HepG2 (cell line): ENCODE results near the gene FANCL. TPM values are rescaled to one million over a fixed set of nuclear protein-coding genes. Genes with fewer than 3 reads are reported as not detected.

Experiments used
- BCL6 ChIP-seq: IDR thresholded peaks from 2 replicates; pipeline ENCODE4 v1.6.1; 2016; ENCODE audit warnings: missing genetic modification reagents, missing compliant biosample characterization
- EED ChIP-seq: sonication (generic); formaldehyde crosslinking; IDR thresholded peaks from 2 replicates; pipeline ENCODE4 v1.5.0; 2020; ENCODE audit warnings: mild to moderate bottlenecking, missing genetic modification reagents
- ERF ChIP-seq: IDR thresholded peaks from 2 replicates; pipeline ENCODE4 v1.6.1; 2018; ENCODE audit warnings: missing biosample characterization, missing genetic modification reagents
- HMGXB3 ChIP-seq: sonication (generic); formaldehyde crosslinking; IDR thresholded peaks from 2 replicates; pipeline ENCODE4 v1.4.0; 2020; ENCODE audit warnings: missing genetic modification reagents, borderline replicate concordance
- HMGXB4 ChIP-seq, 2 experiments: sonication (generic) in 1 of 2; formaldehyde crosslinking in 1 of 2; IDR thresholded peaks; 2 replicates each; pipeline versions ENCODE4 v1.4.0 to v1.6.1; 2018 to 2020; ENCODE audit warnings: missing genetic modification reagents in 2 of 2, borderline replicate concordance in 1 of 2, low read depth in 1 of 2, mild to moderate bottlenecking in 1 of 2, missing biosample characterization in 1 of 2
- KAT2B ChIP-seq: fragments of 150-350 bp; IDR thresholded peaks from 2 replicates; pipeline ENCODE4 v1.6.1; 2014; ENCODE audit warnings: low read depth, low read length, borderline replicate concordance
- KDM5B ChIP-seq: sonication (generic); formaldehyde crosslinking; IDR thresholded peaks from 2 replicates; pipeline ENCODE4 v1.4.0; 2020; ENCODE audit warnings: missing genetic modification reagents, mild to moderate bottlenecking, borderline replicate concordance
- KLF9 ChIP-seq: IDR thresholded peaks from 2 replicates; pipeline ENCODE4 v1.6.1; 2016; ENCODE audit warnings: low read depth
- PHF8 ChIP-seq: sonication (generic); formaldehyde crosslinking; IDR thresholded peaks from 2 replicates; pipeline ENCODE4 v1.5.0; 2020; ENCODE audit warnings: missing genetic modification reagents
- SIN3B ChIP-seq: fragments of 150-350 bp; IDR thresholded peaks from 2 replicates; pipeline ENCODE4 v1.6.1; 2014; ENCODE audit warnings: low read length
- SOX5 ChIP-seq: IDR thresholded peaks from 2 replicates; pipeline ENCODE4 v1.6.1; 2016; ENCODE audit warnings: borderline replicate concordance
- SP1 ChIP-seq, 2 experiments: fragments of 450-650 bp in 1 of 2; sonication (generic) in 1 of 2; formaldehyde crosslinking in 1 of 2; IDR thresholded peaks; 2 replicates each; pipeline versions ENCODE4 v1.4.0 to v1.6.1; 2016 to 2020; ENCODE audit warnings: missing genetic modification reagents in 1 of 2
- TARDBP ChIP-seq: sonication (generic); formaldehyde crosslinking; IDR thresholded peaks from 2 replicates; pipeline ENCODE4 v1.8.0; 2022; ENCODE audit warnings: mild to moderate bottlenecking, missing genetic modification reagents
- ZNF333 ChIP-seq: sonication (generic); formaldehyde crosslinking; IDR thresholded peaks from 2 replicates; pipeline ENCODE4 v1.4.0; 2020; ENCODE audit warnings: mild to moderate bottlenecking, missing genetic modification reagents, borderline replicate concordance
- ZNF362 ChIP-seq: sonication (generic); formaldehyde crosslinking; IDR thresholded peaks from 2 replicates; pipeline ENCODE4 v1.4.0; 2020; ENCODE audit warnings: missing genetic modification reagents, mild to moderate bottlenecking, borderline replicate concordance
- ZNF484 ChIP-seq: sonication (generic); formaldehyde crosslinking; IDR thresholded peaks from 2 replicates; pipeline ENCODE4 v1.5.1; 2020; ENCODE audit warnings: mild to moderate bottlenecking, low read depth, missing genetic modification reagents, borderline replicate concordance
- ZNF512 ChIP-seq: sonication (generic); formaldehyde crosslinking; IDR thresholded peaks from 2 replicates; pipeline ENCODE4 v1.4.0; 2020; ENCODE audit warnings: mild to moderate bottlenecking, missing genetic modification reagents
- ZNF589 ChIP-seq: sonication (generic); formaldehyde crosslinking; conservative IDR thresholded peaks from 2 replicates; pipeline ENCODE4 v1.8.0; 2022; ENCODE audit warnings: mild to moderate bottlenecking, moderate library complexity, missing genetic modification reagents
- ZNF598 ChIP-seq: sonication (generic); formaldehyde crosslinking; IDR thresholded peaks from 2 replicates; pipeline ENCODE4 v1.5.1; 2020; ENCODE audit warnings: mild to moderate bottlenecking, missing genetic modification reagents, borderline replicate concordance
- ZNF605 ChIP-seq: sonication (generic); formaldehyde crosslinking; IDR thresholded peaks from 2 replicates; pipeline ENCODE4 v1.8.0; 2022; ENCODE audit warnings: mild to moderate bottlenecking, missing genetic modification reagents
- ZSCAN12 ChIP-seq: sonication (generic); formaldehyde crosslinking; IDR thresholded peaks from 2 replicates; pipeline ENCODE4 v1.9.0; 2021; ENCODE audit warnings: mild to moderate bottlenecking, missing genetic modification reagents
- polyA plus RNA-seq, 8 experiments: library from polyadenylated mRNA; depleted of rRNA in 3 of 8; stranded (reverse) in 7 of 8; unstranded in 1 of 8; fragments of >200 nt; fragmentation: Illumina TruSeq in 4 of 8; extraction: Trizol in 4 of 8; gene quantifications; 2 replicates each; pipeline versions ENCODE4 v1.2.1 to v1.2.3, GENCODE V29; 2011 to 2016; ENCODE audit warnings: low read depth in 4 of 8, missing spikeins in 1 of 8, mixed read lengths in 1 of 8; ENCODE audit not compliant: insufficient read depth in 1 of 8
- total RNA-seq, 5 experiments: library from RNA; depleted of rRNA; stranded (reverse); fragments of >200 nt; fragmentation: Illumina TruSeq; extraction: Trizol; gene quantifications; 2 replicates each; pipeline ENCODE4 v1.2.3, GENCODE V29; 2016; ENCODE audit warnings: low read depth in 1 of 5

The FANCL gene
- total and polyA plus RNA-seq, 2 of the 13 experiments (the other 11 are each of a cell fraction or from before 2014, with no cell fraction given) = 40.7 to 66.8 TPM

GRCh38 chr2:58204195-58204959 is 36.7 kb downstream of the FANCL start (continued):
- TF ChIP-seq HMGXB3 (CRISPR knock-in tag) = peak; percentile 50; the same call in 1 of the 2 replicates
- no peak for TF ChIP-seq ZSCAN12 (CRISPR knock-in tag)
- TF ChIP-seq ERF (CRISPR knock-in tag) = peak; percentile 92
- no peak for TF ChIP-seq KDM5B (CRISPR knock-in tag)
- TF ChIP-seq ZNF362 (CRISPR knock-in tag) = peak; percentile 24; the same call in 1 of the 2 replicates
- no peak for TF ChIP-seq ZNF589
- TF ChIP-seq PHF8 = no peak
- peak; percentile 89 for TF ChIP-seq SOX5 (CRISPR knock-in tag)
- peak; percentile 14 to 68; a peak in 1 of 4 replicates for TF ChIP-seq HMGXB4 (CRISPR knock-in tag; IDR thresholded peaks at IDR 0.05; ENCODE audit: borderline replicate concordance in 1 of 2, low read depth in 1 of 2)
- TF ChIP-seq SP1 (IDR thresholded peaks at IDR 0.05) = no peak
- TF ChIP-seq SP1 (CRISPR knock-in tag; IDR thresholded peaks at IDR 0.05) = no peak
- TF ChIP-seq SIN3B = no peak
- TF ChIP-seq KAT2B = no peak
- no peak for TF ChIP-seq ZNF598 (CRISPR knock-in tag)
- no peak for TF ChIP-seq ZNF512 (CRISPR knock-in tag)
- no peak for TF ChIP-seq ZNF484 (CRISPR knock-in tag)
- no peak for TF ChIP-seq ZNF333 (CRISPR knock-in tag)
- TF ChIP-seq EED (CRISPR knock-in tag) = no peak
- peak; percentile 76 for TF ChIP-seq BCL6
- TF ChIP-seq ZNF605 (CRISPR knock-in tag) = no peak
- no peak for TF ChIP-seq KLF9 (CRISPR knock-in tag)
- peak; percentile 80 for TF ChIP-seq TARDBP (CRISPR knock-in tag)
